Panc1 (cell line): ENCODE results near the gene ARHGAP44.

Experiments used
- POLR2AphosphoS5 ChIP-seq: IDR thresholded peaks from 2 replicates; pipeline ENCODE4 v1.6.1; 2012; ENCODE audit warnings: mild to moderate bottlenecking, low read depth, low read length, moderate library complexity
- TF ChIP-seq, protein P1 (sequence below), 2 experiments: IDR thresholded peaks; 2 replicates each; pipeline ENCODE4 v1.6.1; 2011 to 2012; ENCODE audit warnings: low read depth in 2 of 2, control low read depth in 1 of 2, low read length in 1 of 2, mild to moderate bottlenecking in 1 of 2, moderate library complexity in 1 of 2; ENCODE audit not compliant: insufficient read depth in 1 of 2

GRCh38 chr17:12842936-12843335 lies 53.6 kb downstream of the ARHGAP44 start:
- TF ChIP-seq POLR2AphosphoS5: no peak
- TF ChIP-seq, protein P1, sequence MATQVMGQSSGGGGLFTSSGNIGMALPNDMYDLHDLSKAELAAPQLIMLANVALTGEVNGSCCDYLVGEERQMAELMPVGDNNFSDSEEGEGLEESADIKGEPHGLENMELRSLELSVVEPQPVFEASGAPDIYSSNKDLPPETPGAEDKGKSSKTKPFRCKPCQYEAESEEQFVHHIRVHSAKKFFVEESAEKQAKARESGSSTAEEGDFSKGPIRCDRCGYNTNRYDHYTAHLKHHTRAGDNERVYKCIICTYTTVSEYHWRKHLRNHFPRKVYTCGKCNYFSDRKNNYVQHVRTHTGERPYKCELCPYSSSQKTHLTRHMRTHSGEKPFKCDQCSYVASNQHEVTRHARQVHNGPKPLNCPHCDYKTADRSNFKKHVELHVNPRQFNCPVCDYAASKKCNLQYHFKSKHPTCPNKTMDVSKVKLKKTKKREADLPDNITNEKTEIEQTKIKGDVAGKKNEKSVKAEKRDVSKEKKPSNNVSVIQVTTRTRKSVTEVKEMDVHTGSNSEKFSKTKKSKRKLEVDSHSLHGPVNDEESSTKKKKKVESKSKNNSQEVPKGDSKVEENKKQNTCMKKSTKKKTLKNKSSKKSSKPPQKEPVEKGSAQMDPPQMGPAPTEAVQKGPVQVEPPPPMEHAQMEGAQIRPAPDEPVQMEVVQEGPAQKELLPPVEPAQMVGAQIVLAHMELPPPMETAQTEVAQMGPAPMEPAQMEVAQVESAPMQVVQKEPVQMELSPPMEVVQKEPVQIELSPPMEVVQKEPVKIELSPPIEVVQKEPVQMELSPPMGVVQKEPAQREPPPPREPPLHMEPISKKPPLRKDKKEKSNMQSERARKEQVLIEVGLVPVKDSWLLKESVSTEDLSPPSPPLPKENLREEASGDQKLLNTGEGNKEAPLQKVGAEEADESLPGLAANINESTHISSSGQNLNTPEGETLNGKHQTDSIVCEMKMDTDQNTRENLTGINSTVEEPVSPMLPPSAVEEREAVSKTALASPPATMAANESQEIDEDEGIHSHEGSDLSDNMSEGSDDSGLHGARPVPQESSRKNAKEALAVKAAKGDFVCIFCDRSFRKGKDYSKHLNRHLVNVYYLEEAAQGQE (IDR thresholded peaks at IDR 0.05; ENCODE audit: insufficient read depth in 1 of 2, low read depth in 2 of 2, low read length in 1 of 2): no peak
